IMR-90 (cell line): ENCODE measurements around the gene SLC13A5. TPM values are rescaled to one million over a fixed set of nuclear protein-coding genes. Genes with fewer than 3 reads are reported as not detected.

ENCODE experiments used
- ATAC-seq: fragments of 200-7000 bp; cut with Tn5 transposase; 2 replicates; pipeline ENCODE4 v1.9.1; 2020; ENCODE audit warnings: low read depth, mild to moderate bottlenecking, moderate library complexity
- BruUV-seq: library from RNA; stranded (reverse); fragments of 400-500 nt; replicated peaks from 2 replicates; lab custom pipeline; 2021; lab: Mats Ljungman, UMichigan
- CTCF ChIA-PET: fragments of 300-600 bp; formaldehyde crosslinking; extraction: SDS; loops from one replicate; lab custom pipeline; 2021; ENCODE audit warnings: antibody characterized with exemption; lab: Yijun Ruan, JAX
- POLR2A ChIA-PET: fragments of 300-600 bp; sonication (Branson Sonifier 250); formaldehyde crosslinking; loops from one replicate; lab custom pipeline; 2022; ENCODE audit warnings: antibody characterized with exemption; ENCODE audit not compliant: unreplicated experiment; lab: Charles Lee
- DNase-seq: peaks from one replicate; pipeline ENCODE4 v3.0.0; 2013
- H2AFZ ChIP-seq: replicated peaks from 2 replicates; pipeline ENCODE3; 2013; ENCODE audit warnings: low read length, mild to moderate bottlenecking; ENCODE audit not compliant: poor library complexity
- H2AK5ac ChIP-seq: 2 replicates; pipeline ENCODE4 v1.6.1; 2013; ENCODE audit warnings: low read depth, low read length, inconsistent platforms
- H2AK9ac ChIP-seq: replicated peaks from 2 replicates; pipeline ENCODE3; 2013; ENCODE audit warnings: mild to moderate bottlenecking, low read depth, low read length, moderate library complexity; ENCODE audit not compliant: poor library complexity
- H2BK120ac ChIP-seq: 2 replicates; pipeline ENCODE4 v1.6.1; 2013; ENCODE audit warnings: low read depth, low read length, inconsistent platforms
- H2BK15ac ChIP-seq: 3 replicates; pipeline ENCODE4 v1.6.1; 2013; ENCODE audit warnings: low read depth, low read length, inconsistent platforms
- H2BK20ac ChIP-seq: 2 replicates; pipeline ENCODE4 v1.6.1; 2013; ENCODE audit warnings: low read depth, mild to moderate bottlenecking, inconsistent platforms, low read length, moderate library complexity
- H2BK5ac ChIP-seq: 2 replicates; pipeline ENCODE4 v1.6.1; 2013; ENCODE audit warnings: mild to moderate bottlenecking, low read depth, low read length, inconsistent platforms; ENCODE audit not compliant: poor library complexity, severe bottlenecking
- H3K14ac ChIP-seq: replicated peaks from 2 replicates; pipeline ENCODE4 v1.6.1; 2013; ENCODE audit warnings: low read depth, low read length, inconsistent platforms
- H3K18ac ChIP-seq: 2 replicates; pipeline ENCODE4 v1.6.1; 2013; ENCODE audit warnings: low read depth, low read length, control low read depth
- H3K23ac ChIP-seq: 2 replicates; pipeline ENCODE4 v1.6.1; 2013; ENCODE audit warnings: low read depth, low read length, inconsistent platforms
- H3K27ac ChIP-seq: 2 replicates; pipeline ENCODE4 v1.5.1; 2013; ENCODE audit warnings: mild to moderate bottlenecking, control low read depth, low read length; ENCODE audit not compliant: insufficient read depth
- H3K27me3 ChIP-seq: 2 replicates; pipeline ENCODE4 v1.6.1; 2013; ENCODE audit warnings: low read length; ENCODE audit not compliant: control insufficient read depth, insufficient read depth
- H3K36me3 ChIP-seq: 2 replicates; pipeline ENCODE4 v1.6.1; 2013; ENCODE audit warnings: low read length, mixed read lengths; ENCODE audit not compliant: control insufficient read depth, insufficient read depth
- H3K4ac ChIP-seq: 2 replicates; pipeline ENCODE4 v1.6.1; 2013; ENCODE audit warnings: low read depth, low read length, inconsistent platforms
- H3K4me1 ChIP-seq: 2 replicates; pipeline ENCODE4 v1.6.1; 2013; ENCODE audit warnings: low read length, mixed read lengths; ENCODE audit not compliant: control insufficient read depth, insufficient read depth
- H3K4me2 ChIP-seq: 2 replicates; pipeline ENCODE4 v1.6.1; 2013; ENCODE audit warnings: low read depth, mild to moderate bottlenecking, control low read depth, low read length, moderate library complexity
- H3K4me3 ChIP-seq: 2 replicates; pipeline ENCODE4 v1.5.1; 2013; ENCODE audit warnings: low read depth, mild to moderate bottlenecking, control low read depth, low read length, moderate library complexity; ENCODE audit not compliant: insufficient read depth
- H3K56ac ChIP-seq: 2 replicates; pipeline ENCODE4 v1.6.1; 2013; ENCODE audit warnings: low read length, inconsistent platforms; ENCODE audit not compliant: insufficient read depth; ENCODE audit errors: extremely low read depth
- H3K79me1 ChIP-seq, 2 experiments: 2 replicates each; pipeline ENCODE4 v1.6.1; 2013; ENCODE audit warnings: low read length in 2 of 2, inconsistent platforms in 1 of 2, low read depth in 1 of 2
- H3K9ac ChIP-seq: 2 replicates; pipeline ENCODE4 v1.6.1; 2013; ENCODE audit warnings: low read depth, low read length, control low read depth
- H3K9me1 ChIP-seq: 2 replicates; pipeline ENCODE4 v1.6.1; 2013; ENCODE audit warnings: low read length, inconsistent platforms; ENCODE audit not compliant: insufficient read depth
- H3K9me3 ChIP-seq: 2 replicates; pipeline ENCODE4 v1.6.1; 2013; ENCODE audit warnings: low read length; ENCODE audit not compliant: control insufficient read depth, insufficient read depth
- H4K20me1 ChIP-seq: 2 replicates; pipeline ENCODE4 v1.6.1; 2013; ENCODE audit warnings: low read length, inconsistent platforms; ENCODE audit not compliant: insufficient read depth
- H4K5ac ChIP-seq: 2 replicates; pipeline ENCODE4 v1.6.1; 2013; ENCODE audit warnings: mild to moderate bottlenecking, low read depth, low read length, control low read depth
- H4K8ac ChIP-seq, 2 experiments: 2 replicates each; pipeline ENCODE4 v1.6.1; 2013; ENCODE audit warnings: low read depth in 2 of 2, low read length in 2 of 2, control low read depth in 1 of 2, inconsistent platforms in 1 of 2
- H4K91ac ChIP-seq: 2 replicates; pipeline ENCODE4 v1.6.1; 2013; ENCODE audit warnings: low read depth, low read length, inconsistent platforms; ENCODE audit not compliant: insufficient read depth
- CTCF ChIP-seq: conservative IDR thresholded peaks from 2 replicates; pipeline ENCODE4 v1.5.1; 2012; ENCODE audit warnings: mild to moderate bottlenecking, low read depth, low read length, improper control_type of control experiment
- ELK1 ChIP-seq: fragments of 150-350 bp; IDR thresholded peaks from 2 replicates; pipeline ENCODE4 v1.6.1; 2016; ENCODE audit warnings: low read depth, mild to moderate bottlenecking, low read length, moderate library complexity, borderline replicate concordance
- USF2 ChIP-seq: fragments of 150-350 bp; IDR thresholded peaks from 2 replicates; pipeline ENCODE4 v1.6.1; 2017; ENCODE audit warnings: mild to moderate bottlenecking, antibody characterized with exemption, low read length, low read depth
- WGBS, 2 experiments: methylation state at CpG; one replicate each; pipeline versions ENCODE4 v1.1.5 to v1.1.7; 2013; ENCODE audit warnings: missing lambda C conversion rate in 2 of 2; ENCODE audit not compliant: insufficient read length in 1 of 2; ENCODE audit errors: extremely low coverage in 2 of 2; 5-methylcytosine and 5-hydroxymethylcytosine counted together
- dilution Hi-C: fragments of 300-500 bp; cut with HindIII; formaldehyde crosslinking; loops from one replicate; pipeline ENCODE4 v1.14.3; 2018; ENCODE audit warnings: low sequenced_read_pairs; ENCODE audit not compliant: unreplicated experiment
- in situ Hi-C: fragments of 300-500 bp; cut with MboI; formaldehyde crosslinking; loops from 3 replicates; pipeline ENCODE4 v1.14.3; 2019; ENCODE audit warnings: low sequenced_read_pairs, inconsistent platforms, mixed read lengths
- intact Hi-C: fragments of 100-400 bp; cut with micrococcal nuclease; formaldehyde crosslinking; loops from 2 replicates; pipeline ENCODE4 v1.10.0; 2022
- polyA plus RNA-seq, 3 experiments: library from polyadenylated mRNA; depleted of rRNA; stranded (reverse); fragments of >200 nt; gene quantifications; 2 replicates each; pipeline ENCODE4 v1.2.3, GENCODE V29; 2012; ENCODE audit warnings: low replicate concordance in 1 of 3
- total RNA-seq: library from RNA; depleted of rRNA; stranded (reverse); fragments of >200 nt; gene quantifications from 2 replicates; pipeline ENCODE4 v1.2.3, GENCODE V29; 2012

The SLC13A5 gene
- total and polyA plus RNA-seq, 2 of the 4 experiments (the other 2 are of a cell fraction), result not detected

GRCh38 chr17:6682339-6682738, 30.8 kb downstream of the SLC13A5 start:
- no peak for ATAC-seq
- H4K20me1 ChIP-seq, result no peaks in the 10 kb centered on the region
- in situ Hi-C loops, result no loop called here
- TF ChIP-seq ELK1 (no peak), CTCF (no peak), USF2 (no peak)
- no peak overlapping the region for H4K8ac ChIP-seq
- H3K4me1 ChIP-seq, result no peaks in the 10 kb centered on the region
- peaks cover 15% of the 10 kb centered on the region for H3K27me3 ChIP-seq
- H3K36me3 ChIP-seq, result no peaks in the 10 kb centered on the region
- no peaks in the 10 kb centered on the region for H3K9me3 ChIP-seq
- H3K9me1 ChIP-seq, result no peaks in the 10 kb centered on the region
- no peak overlapping the region for H4K5ac ChIP-seq
- no peak overlapping the region for H3K18ac ChIP-seq
- H3K14ac ChIP-seq, result no peak overlapping the region
- H2BK5ac ChIP-seq, result no peak overlapping the region
- no peak overlapping the region for H3K9ac ChIP-seq
- no peak overlapping the region for H3K4me3 ChIP-seq
- dilution Hi-C loops, result no loop called here
- BruUV-seq, result no TSS peak
- no peak overlapping the region for H2BK120ac ChIP-seq
- no peak for DNase-seq
- H2BK15ac ChIP-seq, result no peak overlapping the region
- no peak overlapping the region for H2AK9ac ChIP-seq
- H2AFZ ChIP-seq, result no peak overlapping the region
- CTCF ChIA-PET, result no interaction called here
- no peak overlapping the region for H4K91ac ChIP-seq
- WGBS, 2 experiments, result no CpG with 5 or more reads among the region's 4 CpGs
- H2BK20ac ChIP-seq, result no peak overlapping the region
- POLR2A ChIA-PET, result no interaction called here
- intact Hi-C loops, result no loop called here
- no peak overlapping the region for H2AK5ac ChIP-seq
- no peak overlapping the region for H3K27ac ChIP-seq
- H3K56ac ChIP-seq, result no peak overlapping the region
- H3K4ac ChIP-seq, result no peak overlapping the region
- no peak overlapping the region for H3K4me2 ChIP-seq
- H3K23ac ChIP-seq, result no peak overlapping the region
- H3K79me1 ChIP-seq, result no peaks in the 10 kb centered on the region
